Measurements from ENCODE around the gene GJB1.

GRCh38 chrX:71250841-71251240 lies 27.8 kb downstream of the GJB1 start:
- TF ChIP-seq EZH2phosphoT487 (IDR thresholded peaks at IDR 0.05; ENCODE audit: low read length) (no peak), EZH2 (optimal IDR thresholded peaks at IDR 0.05; ENCODE audit: low read depth, low read length) (no peak)

All from MM.1S (cell line).